Left hindlimb (tissue), 1 donor: Measurements from ENCODE around the gene EMC9.

Experiments
- DNase-seq: peaks from one replicate; pipeline ENCODE4 v3.0.0-alpha.2; 2018

Gene EMC9

DNA sequence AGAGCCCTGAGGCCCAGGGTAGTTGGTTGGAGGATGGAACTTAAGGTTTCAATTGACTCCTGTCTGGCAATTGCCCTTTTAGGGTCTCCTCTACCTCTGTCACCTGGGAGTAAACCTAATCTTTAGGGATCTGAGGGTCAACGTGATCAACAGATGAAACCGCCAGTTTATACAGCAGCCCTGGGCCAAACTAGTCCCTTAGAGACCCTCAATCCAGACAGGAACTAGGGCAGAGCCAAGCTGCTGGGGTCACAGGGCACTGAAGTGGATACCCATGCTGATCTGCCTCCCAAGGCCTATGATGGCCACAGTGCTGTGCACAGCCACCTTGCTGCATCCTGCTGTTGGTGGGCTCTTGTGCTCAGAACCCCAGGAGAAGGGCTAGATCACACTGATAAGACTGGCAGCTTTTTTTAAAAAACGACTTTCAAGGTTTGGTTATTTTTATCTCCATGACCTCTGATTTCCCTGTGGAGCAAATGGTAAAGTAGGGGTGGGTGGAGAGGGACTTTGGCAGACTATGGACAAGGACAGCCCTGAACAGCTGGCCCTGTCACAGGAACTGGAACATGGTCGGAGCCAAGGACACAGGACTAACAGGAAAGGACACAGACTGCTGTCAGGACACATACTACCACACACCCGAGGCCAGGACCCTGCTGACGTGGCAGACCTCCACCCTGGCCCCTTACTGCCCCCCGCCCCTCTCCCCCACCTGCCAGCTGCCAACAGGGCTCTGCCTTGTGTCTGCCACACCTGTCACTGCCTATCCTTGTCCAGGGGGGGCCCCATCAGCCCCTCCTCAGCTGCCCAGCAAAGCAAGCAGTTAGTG lies 10.5 kb downstream of the EMC9 start:
- DNase-seq = peak; percentile 80

GRCh38 chr14:24130380-24130716 lies 11.0 kb downstream of the EMC9 start, which contains the start of gene FITM1:
TSS of gene FITM1 (plus strand) at chr14:24130659. CDS start at chr14:24131564, 905 bp downstream.
- no peak for DNase-seq

- DNase-seq = no peak
These were observed 11.9 kb downstream of the EMC9 start for GRCh38 chr14:24129410-24129998.

DNA sequence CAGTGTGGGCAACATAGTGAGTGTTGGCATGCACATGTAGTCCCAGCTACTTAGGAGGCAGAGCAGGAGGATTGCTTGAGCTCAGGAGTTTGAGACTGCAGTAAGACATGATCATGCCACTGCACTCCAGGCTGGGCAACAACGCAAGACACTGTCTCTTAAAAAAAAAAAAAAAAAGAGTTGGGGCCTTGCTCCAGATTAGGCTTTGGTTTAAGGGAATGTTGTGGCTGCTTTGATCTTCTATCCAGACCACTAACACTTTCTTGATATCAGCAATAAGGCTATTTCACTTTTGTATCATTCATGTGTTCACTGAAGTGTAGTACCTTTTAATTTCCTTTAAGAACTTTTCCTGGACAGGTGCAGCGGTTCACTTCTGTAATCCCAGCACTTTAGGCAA lies 13.7 kb downstream of the EMC9 start:
- no peak for DNase-seq

GRCh38 chr14:24126939-24127338 lies 14.5 kb downstream of the EMC9 start:
- no peak for DNase-seq

DNA sequence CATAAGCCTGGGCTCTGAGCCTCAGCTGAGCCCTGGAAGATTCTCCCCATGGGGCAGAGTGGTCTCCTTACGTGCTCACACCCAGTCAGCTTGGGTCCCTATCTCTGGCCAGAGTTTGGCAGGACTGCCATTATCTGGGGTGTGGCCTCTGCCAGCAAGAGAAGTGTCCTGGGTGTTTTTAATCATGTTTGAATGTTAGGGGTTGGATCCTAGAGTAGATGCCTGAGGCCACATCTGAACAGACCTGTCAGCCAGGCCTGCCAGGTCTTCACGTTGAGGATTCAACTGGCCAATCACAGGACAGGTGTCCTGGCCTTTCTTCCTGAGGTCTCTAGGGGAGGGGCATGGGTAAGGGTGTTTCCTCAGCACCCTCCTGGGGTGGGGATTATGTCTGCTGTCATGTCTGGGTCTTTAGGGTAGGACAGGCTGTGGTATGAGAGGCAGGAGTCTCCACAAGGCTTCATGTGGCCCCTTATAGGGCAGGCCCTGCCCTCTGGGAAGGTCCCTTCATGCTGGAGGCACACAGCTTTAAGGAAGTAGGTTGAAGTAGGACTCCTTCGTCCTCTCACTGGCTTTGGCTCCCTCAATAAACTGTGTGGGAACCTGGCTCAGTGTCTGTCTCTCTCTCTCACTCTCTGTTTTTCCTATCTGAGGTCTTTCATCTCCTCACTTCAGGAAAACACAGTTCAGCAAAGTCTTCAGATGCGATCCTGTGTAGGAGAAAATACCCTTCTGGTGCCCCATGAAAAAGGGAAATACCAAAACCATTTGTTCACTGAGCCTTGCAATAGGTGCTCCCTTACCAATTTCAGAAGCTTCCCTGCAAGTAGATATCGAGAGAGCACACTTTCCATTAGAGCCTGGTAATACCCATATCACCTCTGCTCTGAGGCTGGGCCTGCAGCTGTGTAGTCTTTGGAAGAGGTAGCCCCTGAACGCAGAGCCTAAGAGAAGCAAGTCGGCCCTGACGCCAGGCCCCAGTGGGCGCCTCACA lies 17.7 kb downstream of the EMC9 start:
- no peak for DNase-seq

GRCh38 chr14:24122898-24123297 lies 18.5 kb downstream of the EMC9 start:
- no peak for DNase-seq

DNA sequence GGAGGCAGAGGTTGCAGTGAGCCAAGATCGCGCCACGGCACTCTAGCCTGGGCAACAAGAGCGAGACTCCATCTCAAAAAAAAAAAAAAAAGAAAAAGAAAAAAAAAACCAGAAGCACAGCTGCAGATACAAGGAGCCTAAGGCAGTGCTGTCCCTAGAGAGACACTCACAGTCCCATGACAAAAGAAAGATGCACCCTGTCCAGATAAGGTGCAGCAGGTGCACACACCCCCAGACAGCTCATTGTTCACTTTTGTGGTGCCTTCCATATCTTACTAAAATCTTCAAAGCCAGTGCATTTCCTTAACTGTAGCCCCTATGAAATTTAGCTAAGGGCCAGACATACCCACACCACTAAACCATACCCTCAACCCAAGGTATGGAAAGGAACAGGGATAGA lies 19.0 kb downstream of the EMC9 start:
- DNase-seq = no peak

DNA sequence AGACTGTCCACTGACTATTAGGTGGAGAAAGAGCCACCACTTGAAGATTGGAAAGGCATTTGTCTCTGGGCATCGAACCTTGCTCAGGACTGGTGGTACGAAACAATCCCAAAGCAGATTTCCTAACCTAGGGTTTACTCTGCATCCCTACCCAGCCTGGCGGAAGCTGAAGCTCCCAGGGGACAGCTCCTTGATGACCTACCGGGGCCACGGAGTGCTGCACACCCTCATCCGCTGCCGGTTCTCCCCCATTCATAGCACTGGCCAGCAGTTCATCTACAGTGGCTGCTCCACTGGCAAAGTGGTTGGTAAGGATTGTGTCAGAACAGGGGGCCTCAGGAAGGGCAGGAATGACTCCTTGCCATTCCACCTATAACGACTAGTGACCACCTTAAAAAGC lies 20.2 kb downstream of the EMC9 start:
- no peak for DNase-seq

- DNase-seq = no peak
These were observed 21.7 kb downstream of the EMC9 start for GRCh38 chr14:24119691-24120090.

DNA sequence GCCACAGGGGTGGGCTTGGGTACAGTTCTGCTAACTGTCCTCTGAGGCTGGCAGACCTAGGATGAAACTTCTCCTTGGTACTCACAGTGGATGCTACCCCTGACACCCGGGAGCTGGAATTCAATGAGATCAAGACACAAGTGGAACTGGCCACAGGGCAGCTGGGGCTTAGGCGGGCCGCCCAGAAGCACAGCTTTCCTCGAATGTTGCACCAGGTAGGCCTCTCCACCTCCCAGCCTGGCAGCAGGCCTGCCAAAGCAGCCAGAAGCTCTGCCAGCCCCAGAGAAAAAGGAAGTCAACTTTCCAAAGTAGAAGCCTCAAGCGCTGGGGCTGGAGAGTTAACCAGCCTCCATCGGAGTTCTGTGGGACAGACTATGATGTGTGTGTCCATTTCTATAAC lies 24.2 kb downstream of the EMC9 start:
- DNase-seq = no peak

DNA sequence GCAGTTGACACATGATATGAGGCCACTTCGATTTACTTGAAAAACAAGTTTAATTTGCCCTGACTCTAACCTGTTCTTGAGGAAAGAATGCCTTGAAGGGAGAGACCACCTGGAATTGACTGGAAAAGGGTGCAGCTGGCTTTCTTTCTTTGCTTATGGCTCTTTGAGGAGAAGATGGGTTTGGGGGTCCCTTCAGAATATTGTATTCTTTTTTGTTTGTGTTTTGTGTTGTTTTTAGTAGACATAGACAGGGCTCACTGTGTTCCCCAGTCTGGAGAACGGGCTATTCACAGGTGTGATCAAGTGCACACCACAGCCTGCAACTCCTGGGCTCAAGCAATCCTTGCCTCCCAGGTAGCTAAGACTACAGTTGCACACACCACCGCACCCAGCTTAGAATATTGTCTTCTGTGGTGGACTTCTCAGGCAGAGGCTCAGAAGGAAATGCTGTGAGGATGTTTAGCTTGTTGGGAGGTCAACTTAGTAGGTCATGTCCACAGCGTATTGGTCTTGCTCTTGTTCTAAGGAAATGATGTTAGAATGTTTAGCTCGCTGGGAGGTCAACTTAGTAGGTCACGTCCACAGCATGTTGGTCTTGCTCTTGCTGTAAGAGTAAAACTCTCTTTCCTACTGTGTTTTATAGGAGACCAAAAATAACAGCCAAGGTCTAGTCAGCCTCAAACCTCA lies 25.1 kb downstream of the EMC9 start:
- no peak for DNase-seq

DNA sequence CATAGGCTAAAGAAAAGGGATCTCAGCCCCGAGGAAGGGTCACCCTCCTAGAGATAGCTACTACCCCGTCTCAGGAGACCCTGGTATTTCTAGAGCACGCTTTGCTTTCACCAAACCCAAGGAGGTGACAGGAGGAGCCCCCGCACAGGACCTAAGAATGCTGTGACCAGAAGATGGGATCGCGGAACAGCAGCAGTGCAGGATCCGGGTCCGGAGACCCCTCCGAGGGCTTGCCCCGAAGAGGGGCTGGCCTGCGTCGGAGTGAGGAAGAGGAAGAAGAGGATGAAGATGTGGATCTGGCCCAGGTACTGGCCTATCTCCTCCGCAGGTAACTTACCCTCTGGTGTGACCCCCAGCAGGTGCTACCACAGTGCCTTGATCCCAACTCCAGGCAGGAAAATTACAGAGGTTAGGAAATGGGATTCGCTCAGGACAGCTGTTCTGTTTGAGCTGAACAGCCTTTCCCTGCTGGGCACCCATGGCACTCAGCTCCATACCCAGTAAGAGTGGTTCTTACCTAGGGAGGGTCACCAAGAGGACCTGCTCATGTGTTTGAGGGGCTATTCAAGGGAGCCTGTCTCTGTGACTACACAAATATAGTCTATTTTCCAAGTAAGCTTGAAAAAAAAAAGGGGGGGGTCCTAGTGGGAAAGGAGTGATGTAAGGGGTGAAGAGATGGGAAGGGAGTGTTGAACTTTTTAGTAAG lies 25.8 kb downstream of the EMC9 start:
- no peak for DNase-seq

- peak; percentile 99 for DNase-seq
These were observed 26.6 kb downstream of the EMC9 start, which contains the start of the genes DCAF11 and NRL for GRCh38 chr14:24114532-24115421. TSS of gene DCAF11 (plus strand) at chr14:24114777. CDS start at chr14:24115595, 818 bp downstream. TSS of gene NRL (minus strand) at chr14:24114949. CDS start at chr14:24082848, 32,101 bp downstream.

DNA sequence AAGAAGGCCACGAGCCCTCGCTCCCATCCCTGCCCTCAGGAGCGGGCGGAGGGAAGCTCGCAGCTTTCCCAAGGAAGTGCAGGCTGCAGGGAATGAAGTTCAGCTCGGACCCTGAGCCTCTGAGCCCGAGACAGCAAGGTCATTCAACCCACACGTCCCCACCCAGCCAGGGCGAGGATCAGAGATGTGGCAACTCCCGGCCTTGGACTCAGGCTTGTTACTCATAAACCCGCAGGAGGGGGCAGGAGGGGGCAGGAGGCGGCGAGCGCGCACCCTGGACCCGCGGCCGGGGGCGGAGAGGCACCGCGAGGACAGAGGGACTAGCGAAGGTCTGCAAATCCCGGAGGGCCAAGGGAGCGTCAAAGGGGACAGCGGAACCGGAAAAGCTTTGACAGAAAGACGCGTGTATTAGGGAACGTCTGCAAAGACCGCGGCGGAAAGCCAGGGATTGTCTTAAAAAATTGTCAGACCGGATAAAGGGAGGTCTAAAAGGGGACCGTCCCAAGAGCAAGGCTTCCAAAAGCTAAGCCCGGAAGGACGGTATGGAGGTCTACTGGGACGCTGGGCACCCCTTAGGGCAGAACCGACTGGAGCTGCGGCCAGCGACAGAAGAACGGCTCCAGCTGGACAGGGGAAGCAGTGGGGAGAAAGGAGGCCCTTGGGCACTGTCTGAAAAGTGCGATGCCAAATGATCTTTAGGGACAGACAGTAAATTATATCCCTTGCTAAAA lies 27.4 kb downstream of the EMC9 start:
- DNase-seq = peak; percentile 87

DNA sequence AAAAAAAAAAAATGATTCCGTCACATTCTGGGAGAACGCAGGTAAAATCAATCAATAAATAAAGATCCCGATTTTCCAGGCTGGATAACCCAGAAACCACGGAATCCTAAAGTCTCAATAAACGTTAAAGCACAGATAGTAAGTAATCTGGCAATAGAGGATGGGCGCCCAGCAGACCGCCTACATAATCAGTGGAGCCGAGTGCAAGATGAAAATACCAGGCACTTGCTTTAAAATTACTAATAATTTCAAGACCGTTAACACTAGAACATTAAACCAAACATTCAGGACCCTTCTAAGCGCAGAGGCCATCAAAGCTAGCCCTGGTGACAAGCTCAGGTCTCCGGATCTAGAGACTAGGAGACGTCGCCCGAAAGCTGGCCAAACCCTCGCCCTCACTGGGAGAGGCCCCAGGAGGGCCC lies 28.0 kb downstream of the EMC9 start:
- DNase-seq = no peak

- no peak for DNase-seq
These were observed 30.9 kb downstream of the EMC9 start for GRCh38 chr14:24110523-24110922.

DNA sequence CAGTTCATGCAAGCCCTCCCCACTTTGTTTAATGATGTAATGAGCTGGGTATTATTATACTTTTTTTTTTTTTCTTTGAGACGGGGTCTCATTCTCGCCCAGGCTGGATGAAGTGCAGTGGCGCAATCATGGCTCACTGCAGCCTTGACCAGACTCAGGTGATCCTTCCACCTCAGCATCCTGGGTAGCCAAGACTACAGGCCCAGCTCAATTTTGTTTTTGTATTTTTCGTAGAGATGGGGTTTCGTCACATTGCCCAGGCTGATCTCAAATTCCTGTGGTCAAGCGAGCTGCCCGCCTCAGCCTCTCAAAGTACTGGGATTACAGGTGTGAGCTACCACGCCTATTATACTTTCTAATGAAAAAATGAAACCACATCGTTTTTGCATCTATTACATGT lies 31.3 kb downstream of the EMC9 start:
- no peak for DNase-seq

GRCh38 chr14:24108336-24108874 lies 33.0 kb downstream of the EMC9 start:
- DNase-seq = no peak
